Stimulated activated naive B cell treated with anti-CD40 and anti-IgM and Interleukin-4, amounts not matched to agents 10 μg/mL and 1 μg/mL and 100 μg/mL, for 72 hours (primary cell): ENCODE results near the gene SPATA24.
"Not testable (repeated sequence)": the region's sequence is repeated elsewhere in the genome, so short reads cannot be mapped to it uniquely, and the experiment has no call there.

Experiments
- ATAC-seq, 2 donors: fragments of 150-1000 bp; cut with Tn5 transposase; replicated peaks; 2 replicates each; pipeline ENCODE4 v1.10.0; 2021; ENCODE audit warnings: moderate library complexity in 1 of 2
- DNase-seq: peaks from one replicate; pipeline ENCODE4 v3.0.0; 2021
- H3K27ac Mint-ChIP-seq: one replicate; pipeline ENCODE4 v1.8.0; 2022; ENCODE audit warnings: mild to moderate bottlenecking, mixed read lengths
- H3K27me3 Mint-ChIP-seq, 2 donors: one replicate each; pipeline ENCODE4 v1.8.0; 2022; ENCODE audit warnings: mixed read lengths in 2 of 2
- H3K36me3 Mint-ChIP-seq, 2 donors: one replicate each; pipeline ENCODE4 v1.8.0; 2022; ENCODE audit warnings: mixed read lengths in 2 of 2, mild to moderate bottlenecking in 1 of 2
- H3K4me1 Mint-ChIP-seq, 2 donors: one replicate each; pipeline ENCODE4 v1.8.0; 2022; ENCODE audit warnings: mixed read lengths in 2 of 2, mild to moderate bottlenecking in 1 of 2
- H3K4me3 Mint-ChIP-seq, 2 donors: one replicate each; pipeline ENCODE4 v1.8.0; 2022; ENCODE audit warnings: mild to moderate bottlenecking in 2 of 2, mixed read lengths in 2 of 2, moderate library complexity in 1 of 2
- H3K9me3 Mint-ChIP-seq, 2 donors: one replicate each; pipeline ENCODE4 v1.8.0; 2022; ENCODE audit warnings: mixed read lengths in 2 of 2, mild to moderate bottlenecking in 1 of 2

Gene SPATA24

DNA sequence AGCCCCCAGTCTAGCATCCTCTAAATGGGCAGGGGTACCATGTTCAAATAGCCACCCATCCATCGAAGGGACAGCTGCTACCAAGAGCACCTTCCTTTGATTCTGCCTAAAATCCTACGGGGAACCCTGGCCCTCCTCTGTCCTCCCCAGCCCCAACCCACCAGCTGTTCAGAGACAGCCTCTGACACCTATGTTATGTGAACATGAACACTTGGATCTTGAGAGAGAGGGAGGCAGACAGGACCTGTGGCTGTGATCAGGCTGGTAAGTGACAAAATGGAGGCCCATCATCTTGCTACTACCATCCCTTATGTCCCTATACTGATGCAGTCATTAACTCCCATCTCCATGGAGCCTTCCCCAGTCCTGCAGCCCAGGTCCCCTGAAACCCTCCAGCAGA, 29.0 kb downstream of the SPATA24 start:
- no peak for DNase-seq

DNA sequence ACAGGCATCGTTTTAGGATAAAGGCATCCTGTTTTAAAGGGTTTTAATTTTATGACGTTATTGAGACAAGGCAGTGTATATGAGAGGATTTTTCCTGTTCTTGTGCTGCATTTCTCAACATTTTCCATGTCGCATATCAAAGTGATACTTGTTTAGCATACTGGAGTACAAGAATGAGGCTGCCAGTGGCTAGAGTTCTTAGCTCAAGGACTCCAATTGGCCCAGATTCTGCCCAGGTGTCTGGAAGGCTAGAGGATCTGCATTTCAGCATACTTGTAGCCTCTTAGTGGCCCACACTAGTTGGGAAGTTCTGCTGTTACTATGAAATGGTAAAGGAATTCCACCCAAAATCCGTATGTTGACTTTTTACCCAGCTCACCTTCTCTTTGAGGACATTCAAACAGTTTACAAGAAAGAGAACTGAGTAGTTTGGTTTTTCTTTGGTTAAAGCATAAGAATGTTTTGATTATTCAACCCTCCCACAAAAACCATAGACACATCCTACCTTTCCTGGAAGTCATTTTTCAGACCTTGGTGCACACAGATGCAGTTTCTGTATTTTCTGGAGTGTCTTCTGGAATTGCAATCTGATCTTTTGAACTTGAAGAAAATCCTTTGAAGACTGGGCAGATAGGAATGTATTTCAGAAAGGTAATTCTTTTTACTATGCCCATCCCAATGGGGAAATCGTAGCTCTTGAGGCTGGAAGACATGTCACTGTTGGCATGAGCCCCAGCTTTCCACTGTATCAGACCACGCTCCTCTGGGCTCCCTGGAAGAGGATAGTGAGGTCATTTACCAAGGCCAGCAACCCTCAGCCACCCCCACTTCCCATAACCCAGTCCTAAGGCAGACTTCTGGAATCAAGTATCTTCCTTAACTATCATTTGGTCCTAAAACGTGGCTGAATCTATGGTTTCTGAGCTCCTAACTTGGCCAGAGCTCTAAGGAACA, 32.1 kb downstream of the SPATA24 start:
- Mint-ChIP-seq H3K36me3 (peaks cover 21 to 32% of the 10 kb centered on the region in 2 donors), H3K4me3 (no peak overlapping the region), H3K27me3 (no peaks in the 10 kb centered on the region), H3K27ac (no peak overlapping the region), H3K4me1 (peaks cover 0 to 4% of the 10 kb centered on the region in 2 donors), H3K9me3 (no peaks in the 10 kb centered on the region)
- DNase-seq (no peak), ATAC-seq (no peak)

More for the DNA sequence above, 29.0 kb downstream of the SPATA24 start:
- H3K4me1 Mint-ChIP-seq: peaks cover 3 to 9% of the 10 kb centered on the region in 2 donors
- no peak overlapping the region for H3K27ac Mint-ChIP-seq
- no peak for ATAC-seq
- no peaks in the 10 kb centered on the region for H3K9me3 Mint-ChIP-seq
- no peak overlapping the region for H3K4me3 Mint-ChIP-seq
- H3K27me3 Mint-ChIP-seq: no peaks in the 10 kb centered on the region
- peaks cover 22 to 43% of the 10 kb centered on the region in 2 donors for H3K36me3 Mint-ChIP-seq

DNA sequence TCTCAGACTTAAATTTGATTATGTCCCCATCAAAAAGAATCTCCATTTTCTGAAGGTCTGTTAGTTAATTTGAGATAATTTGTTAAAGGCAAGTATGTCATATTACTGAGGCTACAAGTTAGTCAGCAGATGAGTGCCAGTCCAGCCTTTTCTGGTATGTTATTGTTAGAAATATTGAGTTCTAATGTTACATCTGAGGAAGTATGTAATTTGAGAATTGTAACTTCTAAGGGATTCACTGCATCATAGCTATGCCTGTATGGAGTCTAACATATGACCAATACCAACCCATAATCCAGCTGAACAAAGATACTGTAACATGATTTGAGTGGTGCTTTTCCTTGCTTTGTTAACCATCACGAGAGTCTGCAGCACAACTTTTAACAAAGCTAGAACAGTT, 34.7 kb downstream of the SPATA24 start:
- no peak overlapping the region for H3K4me3 Mint-ChIP-seq
- no peak for DNase-seq
- peaks cover 21 to 25% of the 10 kb centered on the region in 2 donors for H3K36me3 Mint-ChIP-seq
- no peaks in the 10 kb centered on the region for H3K9me3 Mint-ChIP-seq
- ATAC-seq: no peak
- H3K27ac Mint-ChIP-seq: no peak overlapping the region
- peaks cover 0 to 4% of the 10 kb centered on the region in 2 donors for H3K4me1 Mint-ChIP-seq
- H3K27me3 Mint-ChIP-seq: no peaks in the 10 kb centered on the region

DNA sequence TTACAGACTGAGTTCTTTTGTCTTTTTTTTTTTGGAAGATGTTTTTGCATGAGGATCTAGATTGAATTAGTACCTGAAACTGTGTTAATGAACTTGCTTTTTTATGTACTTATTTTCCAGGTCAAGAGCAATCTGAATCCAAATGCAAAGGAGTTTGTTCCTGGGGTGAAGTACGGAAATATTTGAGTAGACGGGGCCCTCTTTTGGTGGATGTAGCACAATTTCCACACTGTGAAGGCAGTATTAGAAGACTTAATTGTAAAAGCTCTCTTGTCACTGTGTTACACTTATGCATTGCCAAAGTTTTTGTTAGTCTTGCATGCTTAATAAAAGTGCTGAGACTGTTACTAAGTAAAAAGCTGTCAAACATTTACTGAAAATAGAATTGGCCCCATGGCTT, 35.3 kb downstream of the SPATA24 start:
- Mint-ChIP-seq H3K9me3 (no peaks in the 10 kb centered on the region), H3K36me3 (peaks cover 21 to 29% of the 10 kb centered on the region in 2 donors), H3K4me1 (peaks cover 3 to 4% of the 10 kb centered on the region in 2 donors), H3K27ac (peak overlapping the region; percentile 80), H3K4me3 (no peak overlapping the region), H3K27me3 (no peaks in the 10 kb centered on the region)
- DNase-seq: no peak
- ATAC-seq: no peak

DNA sequence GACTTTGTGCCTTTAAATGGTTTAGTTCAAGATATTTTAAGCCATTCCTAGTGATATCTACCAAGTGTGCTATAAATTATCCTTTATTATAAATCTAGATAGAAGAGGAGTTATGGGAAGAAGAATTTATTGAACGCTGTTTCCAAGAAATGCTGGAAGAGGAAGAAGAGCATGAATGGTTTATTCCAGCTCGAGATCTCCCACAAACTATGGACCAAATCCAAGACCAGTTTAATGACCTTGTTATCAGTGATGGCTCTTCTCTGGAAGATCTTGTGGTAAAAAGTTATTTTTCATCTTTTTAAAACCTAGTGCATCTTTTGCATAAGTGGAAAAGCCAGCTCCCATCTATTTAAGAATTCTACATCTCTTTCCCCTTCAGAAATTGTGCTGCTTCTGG, 39.4 kb downstream of the SPATA24 start:
- no peaks in the 10 kb centered on the region for H3K9me3 Mint-ChIP-seq
- H3K27ac Mint-ChIP-seq: no peak overlapping the region
- ATAC-seq (no peak), DNase-seq (no peak)
- peaks cover 19 to 21% of the 10 kb centered on the region in 2 donors for H3K36me3 Mint-ChIP-seq
- no peak overlapping the region for H3K4me3 Mint-ChIP-seq
- H3K27me3 Mint-ChIP-seq: no peaks in the 10 kb centered on the region
- peaks cover 5 to 6% of the 10 kb centered on the region in 2 donors for H3K4me1 Mint-ChIP-seq

DNA sequence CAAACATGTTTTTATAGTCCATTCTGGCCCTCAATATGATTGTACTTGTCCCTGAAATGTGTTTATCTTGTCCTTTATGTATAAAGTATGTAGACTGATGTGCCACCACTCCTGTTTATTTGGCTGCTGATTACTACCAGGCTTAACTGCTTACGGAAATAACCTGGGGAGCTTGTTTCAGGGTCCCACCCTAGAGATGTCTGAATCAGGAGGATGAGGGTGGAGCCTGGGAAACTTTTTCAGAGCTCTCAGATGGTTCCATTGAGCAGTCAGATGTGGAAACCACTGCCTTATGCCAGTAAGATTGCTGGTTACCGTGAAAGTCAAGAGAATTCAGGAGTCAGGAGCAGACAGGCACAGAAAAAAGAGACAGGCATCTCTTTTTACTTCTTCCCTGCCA, 40.0 kb downstream of the SPATA24 start:
- H3K27ac Mint-ChIP-seq: no peak overlapping the region

DNA sequence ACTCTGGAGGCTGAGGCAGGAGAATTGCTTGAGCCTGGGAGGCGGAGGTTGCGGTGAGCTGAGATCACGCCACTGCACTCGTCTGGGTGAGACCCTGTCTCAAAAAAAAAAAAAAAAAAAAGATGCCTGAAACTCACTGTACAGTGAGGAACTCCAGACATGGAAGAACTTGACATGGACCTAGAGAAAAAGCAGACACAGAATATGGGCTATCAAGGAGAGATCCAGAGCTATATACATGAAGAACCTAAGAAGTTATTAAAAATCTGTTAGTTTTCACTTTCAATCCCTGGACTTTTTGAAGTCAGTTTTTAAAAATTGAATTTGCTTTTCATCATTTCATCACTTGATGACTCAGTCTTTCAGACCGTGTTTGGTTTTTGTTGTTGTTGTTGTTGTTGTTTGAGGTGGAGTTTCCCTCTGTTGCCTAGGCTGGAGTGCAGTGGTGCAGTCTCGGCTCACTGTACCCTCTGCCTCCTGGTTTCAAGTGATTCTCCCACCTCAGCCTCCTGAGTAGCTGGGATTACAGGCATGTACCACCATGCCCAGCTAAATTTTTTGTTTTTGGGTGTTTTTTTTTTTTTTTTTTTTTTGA, 42.0 kb downstream of the SPATA24 start:
- H3K36me3 Mint-ChIP-seq: peaks cover 16 to 26% of the 10 kb centered on the region in 2 donors
- no peak for ATAC-seq

More for the DNA sequence above, 40.0 kb downstream of the SPATA24 start:
- Mint-ChIP-seq H3K9me3 (no peaks in the 10 kb centered on the region), H3K4me1 (peaks cover 5 to 6% of the 10 kb centered on the region in 2 donors), H3K36me3 (peaks cover 19 to 21% of the 10 kb centered on the region in 2 donors), H3K27me3 (no peaks in the 10 kb centered on the region), H3K4me3 (no peak overlapping the region)
- ATAC-seq (no peak), DNase-seq (no peak)

DNA sequence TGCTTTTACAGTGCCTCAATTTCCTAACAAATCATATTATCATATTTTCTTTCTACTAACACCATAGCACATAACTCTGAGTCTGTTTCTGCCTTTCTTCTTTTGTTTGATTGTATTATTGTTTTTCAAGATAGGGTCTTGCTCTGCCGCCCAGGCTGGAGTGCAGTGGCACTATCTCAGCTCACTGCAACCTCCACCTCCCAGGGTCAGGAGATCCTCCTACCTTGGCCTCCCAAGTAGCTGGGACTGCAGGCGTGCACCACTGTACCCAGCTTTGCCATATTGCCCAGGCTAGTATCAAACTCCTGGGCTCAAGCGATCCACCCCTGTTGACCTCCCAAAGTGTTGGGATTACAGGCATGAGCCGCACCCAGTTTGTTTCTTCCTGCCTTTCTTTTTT, 43.5 kb downstream of the SPATA24 start:
- Mint-ChIP-seq H3K9me3 (no peaks in the 10 kb centered on the region), H3K36me3 (peaks cover 13 to 26% of the 10 kb centered on the region in 2 donors), H3K27me3 (no peaks in the 10 kb centered on the region), H3K4me1 (peaks cover 11 to 13% of the 10 kb centered on the region in 2 donors), H3K27ac (no peak overlapping the region), H3K4me3 (no peak overlapping the region)
- no peak for ATAC-seq
- DNase-seq: no peak

More for the DNA sequence above, 42.0 kb downstream of the SPATA24 start:
- H3K4me3 Mint-ChIP-seq: no peak overlapping the region
- DNase-seq: no peak
- H3K27me3 Mint-ChIP-seq: no peaks in the 10 kb centered on the region
- H3K27ac Mint-ChIP-seq: no peak overlapping the region
- peaks cover 11 to 12% of the 10 kb centered on the region in 2 donors for H3K4me1 Mint-ChIP-seq
- H3K9me3 Mint-ChIP-seq: no peaks in the 10 kb centered on the region

DNA sequence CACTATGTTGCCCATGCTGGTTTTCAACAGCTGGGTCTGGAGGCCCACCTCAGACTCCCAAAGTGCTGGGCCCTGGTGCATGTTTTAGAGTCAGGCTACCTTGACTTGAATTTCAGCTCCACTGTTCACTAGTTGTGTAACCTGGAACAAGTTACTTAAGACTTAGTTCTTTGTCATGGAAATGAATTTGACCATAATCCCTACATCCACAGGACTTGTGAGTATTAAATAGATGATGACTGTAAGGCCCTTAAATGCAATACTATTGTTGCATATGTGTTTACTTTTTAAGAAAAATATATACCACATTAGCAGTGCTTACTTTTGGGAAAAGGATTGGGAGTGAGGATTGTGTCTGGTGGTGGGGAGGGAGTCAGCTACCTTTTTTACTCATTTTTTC, 45.8 kb downstream of the SPATA24 start:
- no peak for ATAC-seq
- Mint-ChIP-seq H3K36me3 (peaks cover 11 to 22% of the 10 kb centered on the region in 2 donors), H3K27ac (no peak overlapping the region), H3K4me1 (peaks cover 16 to 21% of the 10 kb centered on the region in 2 donors), H3K9me3 (peaks cover 0 to 2% of the 10 kb centered on the region in 2 donors), H3K27me3 (no peaks in the 10 kb centered on the region), H3K4me3 (no peak overlapping the region)
- DNase-seq: no peak

DNA sequence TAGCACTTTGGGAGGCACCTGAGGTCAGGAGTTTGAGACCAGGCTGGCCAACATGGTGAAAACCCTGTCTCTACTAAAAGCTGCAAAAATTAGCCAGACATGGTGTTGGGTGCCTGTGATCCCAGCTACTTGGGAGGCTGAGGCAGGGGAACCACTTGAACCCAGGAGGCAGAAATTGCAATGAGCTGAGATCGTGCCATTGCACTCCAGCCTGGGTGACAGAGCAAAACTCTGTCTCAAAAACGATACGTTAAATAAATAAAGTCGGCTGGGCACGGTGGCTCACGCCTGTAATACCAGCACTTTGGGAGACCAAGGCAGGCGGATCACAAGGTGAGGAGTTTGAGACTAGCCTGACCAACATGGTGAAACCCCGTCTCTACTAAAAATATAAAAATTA, 48.0 kb downstream of the SPATA24 start:
- not testable (repeated sequence) for H3K4me3 Mint-ChIP-seq, H3K27me3 Mint-ChIP-seq, H3K27ac Mint-ChIP-seq, H3K9me3 Mint-ChIP-seq, ATAC-seq, DNase-seq
- Mint-ChIP-seq H3K36me3 (peaks cover 11 to 22% of the 10 kb centered on the region in 2 donors), H3K4me1 (peaks cover 20 to 31% of the 10 kb centered on the region in 2 donors)

DNA sequence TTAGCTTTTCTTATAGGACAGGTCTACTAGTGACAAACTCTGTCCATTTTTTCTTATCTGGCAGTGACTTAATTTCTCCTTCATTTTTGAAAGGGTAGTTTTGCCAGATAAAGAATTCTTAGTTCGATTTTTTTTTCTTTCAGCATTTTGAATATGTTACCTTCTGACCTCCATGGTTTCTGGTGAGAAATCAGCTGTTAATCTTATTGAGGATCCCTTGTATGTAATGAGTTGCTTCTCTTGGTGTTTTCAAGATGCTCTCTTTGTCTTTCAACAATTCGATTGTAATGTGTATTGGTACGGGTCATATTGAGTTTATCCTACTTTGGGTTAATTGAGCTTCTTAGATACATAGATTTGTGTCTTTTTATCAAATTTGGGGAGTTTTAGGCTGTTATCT, 49.7 kb downstream of the SPATA24 start:
- Mint-ChIP-seq H3K27ac (no peak overlapping the region), H3K36me3 (peaks cover 6 to 18% of the 10 kb centered on the region in 2 donors), H3K4me1 (peaks cover 16 to 34% of the 10 kb centered on the region in 2 donors), H3K4me3 (no peak overlapping the region), H3K9me3 (peaks cover 0 to 2% of the 10 kb centered on the region in 2 donors), H3K27me3 (no peaks in the 10 kb centered on the region)
- no peak for ATAC-seq
- no peak for DNase-seq

DNA sequence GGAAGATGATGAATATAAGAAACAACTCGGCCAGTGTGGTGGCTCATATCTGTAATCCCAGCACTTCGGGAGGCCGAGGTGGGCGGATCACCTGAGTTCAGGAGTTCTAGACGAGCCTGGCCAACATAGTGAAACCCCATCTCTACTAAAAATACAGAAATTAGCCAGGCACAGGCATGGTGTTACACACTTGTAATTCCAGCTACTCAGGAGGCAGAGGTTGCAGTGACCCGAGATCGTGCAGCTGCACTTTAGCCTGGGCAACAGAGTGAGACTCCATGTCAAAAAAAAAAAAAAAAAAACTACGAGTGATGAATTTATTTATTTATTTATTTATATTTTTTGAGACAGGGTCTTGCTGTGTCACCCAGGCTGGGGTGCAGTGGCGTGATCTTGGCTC, 56.0 kb downstream of the SPATA24 start:
- not testable (repeated sequence) for H3K9me3 Mint-ChIP-seq, H3K27me3 Mint-ChIP-seq, DNase-seq, ATAC-seq, H3K27ac Mint-ChIP-seq
- Mint-ChIP-seq H3K4me3 (peak overlapping the region in 1 of 2 donors; percentile 25), H3K36me3 (peaks cover 7 to 19% of the 10 kb centered on the region in 2 donors), H3K4me1 (peaks cover 13 to 47% of the 10 kb centered on the region in 2 donors)
